Esophagus mucosa (tissue), 1 donor: Measurements from ENCODE around the gene TTR. TPM values are rescaled to one million over a fixed set of nuclear protein-coding genes. Genes with fewer than 3 reads are reported as not detected.
A peak's percentile ranks its signal among the peaks of the same experiment; 100 is the strongest.

Experiments
- ATAC-seq: fragments of 200-7000 bp; cut with Tn5 transposase; one replicate; pipeline ENCODE4 v1.9.1; 2020
- total RNA-seq: library from RNA; stranded (reverse); gene quantifications from one replicate; pipeline ENCODE4 v1.2.4, GENCODE V29; 2023
- donor health status: DM: yes; HTN: yes; CAD: no.

Gene TTR
- total RNA-seq, 1 donor from 2014 or later = 0.20 TPM

GRCh38 chr18:31581498-31582197, 10.0 kb upstream of the TTR start:
- ATAC-seq = peak; percentile 66

GRCh38 chr18:31583185-31583854, 8.4 kb upstream of the TTR start:
- no peak for ATAC-seq

- no peak for ATAC-seq
Measured at GRCh38 chr18:31585991-31586390, 5.7 kb upstream of the TTR start.

- ATAC-seq = no peak
Measured at GRCh38 chr18:31586616-31587015, 5.1 kb upstream of the TTR start.

GRCh38 chr18:31587529-31587928, 4.1 kb upstream of the TTR start:
- ATAC-seq = no peak

- peak; percentile 77 for ATAC-seq
Measured at GRCh38 chr18:31590570-31590969, 1.1 kb upstream of the TTR start.

GRCh38 chr18:31591113-31591512, 564 bp upstream of the TTR start:
- no peak for ATAC-seq

GRCh38 chr18:31592506-31593157, 955 bp downstream of the TTR start:
- no peak for ATAC-seq

- ATAC-seq = no peak
Measured at GRCh38 chr18:31595121-31595771, 3.6 kb downstream of the TTR start.

GRCh38 chr18:31596081-31596872, 4.6 kb downstream of the TTR start:
- ATAC-seq = no peak

GRCh38 chr18:31598021-31598805, 6.5 kb downstream of the TTR start:
- no peak for ATAC-seq

- ATAC-seq = no peak
Measured at GRCh38 chr18:31603315-31603714, 11.6 kb downstream of the TTR start.

- no peak for ATAC-seq
Measured at GRCh38 chr18:31606265-31606664, 14.6 kb downstream of the TTR start.

GRCh38 chr18:31607384-31607783, 15.7 kb downstream of the TTR start:
- ATAC-seq = no peak

GRCh38 chr18:31609886-31610285, 18.2 kb downstream of the TTR start:
- no peak for ATAC-seq

GRCh38 chr18:31610286-31611205, 18.9 kb downstream of the TTR start:
- peak; percentile 58 for ATAC-seq

- no peak for ATAC-seq
Measured at GRCh38 chr18:31611511-31611910, 19.8 kb downstream of the TTR start.

GRCh38 chr18:31612124-31612523, 20.4 kb downstream of the TTR start:
- no peak for ATAC-seq

GRCh38 chr18:31614044-31614443, 22.4 kb downstream of the TTR start:
- no peak for ATAC-seq

- no peak for ATAC-seq
Measured at GRCh38 chr18:31616586-31616985, 24.9 kb downstream of the TTR start.
